IMR-90 (cell line): ENCODE results near the gene RXFP4. TPM values are rescaled to one million over a fixed set of nuclear protein-coding genes. Genes with fewer than 3 reads are reported as not detected.
A peak's percentile ranks its signal among the peaks of the same experiment; 100 is the strongest.

Source experiments
- ATAC-seq: fragments of 200-7000 bp; cut with Tn5 transposase; 2 replicates; pipeline ENCODE4 v1.9.1; 2020; ENCODE audit warnings: low read depth, mild to moderate bottlenecking, moderate library complexity
- BruUV-seq: library from RNA; stranded (reverse); fragments of 400-500 nt; replicated peaks from 2 replicates; lab custom pipeline; 2021; lab: Mats Ljungman, UMichigan
- CTCF ChIA-PET: fragments of 300-600 bp; formaldehyde crosslinking; extraction: SDS; loops from one replicate; lab custom pipeline; 2021; ENCODE audit warnings: antibody characterized with exemption; lab: Yijun Ruan, JAX
- POLR2A ChIA-PET: fragments of 300-600 bp; sonication (Branson Sonifier 250); formaldehyde crosslinking; loops from one replicate; lab custom pipeline; 2022; ENCODE audit warnings: antibody characterized with exemption; ENCODE audit not compliant: unreplicated experiment; lab: Charles Lee
- DNase-seq: peaks from one replicate; pipeline ENCODE4 v3.0.0; 2013
- H2AFZ ChIP-seq: replicated peaks from 2 replicates; pipeline ENCODE3; 2013; ENCODE audit warnings: low read length, mild to moderate bottlenecking; ENCODE audit not compliant: poor library complexity
- H2AK5ac ChIP-seq: 2 replicates; pipeline ENCODE4 v1.6.1; 2013; ENCODE audit warnings: low read depth, low read length, inconsistent platforms
- H2AK9ac ChIP-seq: replicated peaks from 2 replicates; pipeline ENCODE3; 2013; ENCODE audit warnings: mild to moderate bottlenecking, low read depth, low read length, moderate library complexity; ENCODE audit not compliant: poor library complexity
- H2BK120ac ChIP-seq: 2 replicates; pipeline ENCODE4 v1.6.1; 2013; ENCODE audit warnings: low read depth, low read length, inconsistent platforms
- H2BK15ac ChIP-seq: 3 replicates; pipeline ENCODE4 v1.6.1; 2013; ENCODE audit warnings: low read depth, low read length, inconsistent platforms
- H2BK20ac ChIP-seq: 2 replicates; pipeline ENCODE4 v1.6.1; 2013; ENCODE audit warnings: low read depth, mild to moderate bottlenecking, inconsistent platforms, low read length, moderate library complexity
- H2BK5ac ChIP-seq: 2 replicates; pipeline ENCODE4 v1.6.1; 2013; ENCODE audit warnings: mild to moderate bottlenecking, low read depth, low read length, inconsistent platforms; ENCODE audit not compliant: poor library complexity, severe bottlenecking
- H3K14ac ChIP-seq: replicated peaks from 2 replicates; pipeline ENCODE4 v1.6.1; 2013; ENCODE audit warnings: low read depth, low read length, inconsistent platforms
- H3K18ac ChIP-seq: 2 replicates; pipeline ENCODE4 v1.6.1; 2013; ENCODE audit warnings: low read depth, low read length, control low read depth
- H3K23ac ChIP-seq: 2 replicates; pipeline ENCODE4 v1.6.1; 2013; ENCODE audit warnings: low read depth, low read length, inconsistent platforms
- H3K27ac ChIP-seq: 2 replicates; pipeline ENCODE4 v1.5.1; 2013; ENCODE audit warnings: mild to moderate bottlenecking, control low read depth, low read length; ENCODE audit not compliant: insufficient read depth
- H3K27me3 ChIP-seq: 2 replicates; pipeline ENCODE4 v1.6.1; 2013; ENCODE audit warnings: low read length; ENCODE audit not compliant: control insufficient read depth, insufficient read depth
- H3K36me3 ChIP-seq: 2 replicates; pipeline ENCODE4 v1.6.1; 2013; ENCODE audit warnings: low read length, mixed read lengths; ENCODE audit not compliant: control insufficient read depth, insufficient read depth
- H3K4ac ChIP-seq: 2 replicates; pipeline ENCODE4 v1.6.1; 2013; ENCODE audit warnings: low read depth, low read length, inconsistent platforms
- H3K4me1 ChIP-seq: 2 replicates; pipeline ENCODE4 v1.6.1; 2013; ENCODE audit warnings: low read length, mixed read lengths; ENCODE audit not compliant: control insufficient read depth, insufficient read depth
- H3K4me2 ChIP-seq: 2 replicates; pipeline ENCODE4 v1.6.1; 2013; ENCODE audit warnings: low read depth, mild to moderate bottlenecking, control low read depth, low read length, moderate library complexity
- H3K4me3 ChIP-seq: 2 replicates; pipeline ENCODE4 v1.5.1; 2013; ENCODE audit warnings: low read depth, mild to moderate bottlenecking, control low read depth, low read length, moderate library complexity; ENCODE audit not compliant: insufficient read depth
- H3K56ac ChIP-seq: 2 replicates; pipeline ENCODE4 v1.6.1; 2013; ENCODE audit warnings: low read length, inconsistent platforms; ENCODE audit not compliant: insufficient read depth; ENCODE audit errors: extremely low read depth
- H3K79me1 ChIP-seq, 2 experiments: 2 replicates each; pipeline ENCODE4 v1.6.1; 2013; ENCODE audit warnings: low read length in 2 of 2, inconsistent platforms in 1 of 2, low read depth in 1 of 2
- H3K9ac ChIP-seq: 2 replicates; pipeline ENCODE4 v1.6.1; 2013; ENCODE audit warnings: low read depth, low read length, control low read depth
- H3K9me1 ChIP-seq: 2 replicates; pipeline ENCODE4 v1.6.1; 2013; ENCODE audit warnings: low read length, inconsistent platforms; ENCODE audit not compliant: insufficient read depth
- H3K9me3 ChIP-seq: 2 replicates; pipeline ENCODE4 v1.6.1; 2013; ENCODE audit warnings: low read length; ENCODE audit not compliant: control insufficient read depth, insufficient read depth
- H4K20me1 ChIP-seq: 2 replicates; pipeline ENCODE4 v1.6.1; 2013; ENCODE audit warnings: low read length, inconsistent platforms; ENCODE audit not compliant: insufficient read depth
- H4K5ac ChIP-seq: 2 replicates; pipeline ENCODE4 v1.6.1; 2013; ENCODE audit warnings: mild to moderate bottlenecking, low read depth, low read length, control low read depth
- H4K8ac ChIP-seq, 2 experiments: 2 replicates each; pipeline ENCODE4 v1.6.1; 2013; ENCODE audit warnings: low read depth in 2 of 2, low read length in 2 of 2, control low read depth in 1 of 2, inconsistent platforms in 1 of 2
- H4K91ac ChIP-seq: 2 replicates; pipeline ENCODE4 v1.6.1; 2013; ENCODE audit warnings: low read depth, low read length, inconsistent platforms; ENCODE audit not compliant: insufficient read depth
- BHLHE40 ChIP-seq: fragments of 150-350 bp; IDR thresholded peaks from 2 replicates; pipeline ENCODE4 v1.6.1; 2016; ENCODE audit warnings: mild to moderate bottlenecking, low read depth, low read length
- CEBPB ChIP-seq: IDR thresholded peaks from 2 replicates; pipeline ENCODE4 v1.6.1; 2012; ENCODE audit warnings: low read depth, low read length, improper control_type of control experiment
- CHD1 ChIP-seq: IDR thresholded peaks from 2 replicates; pipeline ENCODE4 v1.6.1; 2012; ENCODE audit warnings: low read depth, low read length, improper control_type of control experiment
- CTCF ChIP-seq: conservative IDR thresholded peaks from 2 replicates; pipeline ENCODE4 v1.5.1; 2012; ENCODE audit warnings: mild to moderate bottlenecking, low read depth, low read length, improper control_type of control experiment
- ELK1 ChIP-seq: fragments of 150-350 bp; IDR thresholded peaks from 2 replicates; pipeline ENCODE4 v1.6.1; 2016; ENCODE audit warnings: low read depth, mild to moderate bottlenecking, low read length, moderate library complexity, borderline replicate concordance
- MAFK ChIP-seq: IDR thresholded peaks from 2 replicates; pipeline ENCODE4 v1.6.1; 2012; ENCODE audit warnings: low read depth, low read length, improper control_type of control experiment
- MAZ ChIP-seq: IDR thresholded peaks from 2 replicates; pipeline ENCODE4 v1.6.1; 2012; ENCODE audit warnings: low read depth, mild to moderate bottlenecking, low read length, improper control_type of control experiment, moderate library complexity, borderline replicate concordance
- NFE2L2 ChIP-seq: fragments of 150-350 bp; IDR thresholded peaks from 2 replicates; pipeline ENCODE4 v1.6.1; 2016; ENCODE audit warnings: low read depth, mild to moderate bottlenecking, low read length
- POLR2A ChIP-seq: IDR thresholded peaks from 2 replicates; pipeline ENCODE4 v1.6.1; 2012; ENCODE audit warnings: mild to moderate bottlenecking, low read depth, low read length
- RAD21 ChIP-seq: IDR thresholded peaks from 2 replicates; pipeline ENCODE4 v1.6.1; 2012; ENCODE audit warnings: low read length, improper control_type of control experiment
- RCOR1 ChIP-seq: IDR thresholded peaks from 2 replicates; pipeline ENCODE4 v1.6.1; 2012; ENCODE audit warnings: mild to moderate bottlenecking, low read length, improper control_type of control experiment; ENCODE audit not compliant: insufficient replicate concordance
- RFX5 ChIP-seq: IDR thresholded peaks from 2 replicates; pipeline ENCODE4 v1.8.0; 2012; ENCODE audit warnings: low read depth, mild to moderate bottlenecking, low read length, moderate library complexity
- SMC3 ChIP-seq: fragments of 150-350 bp; IDR thresholded peaks from 2 replicates; pipeline ENCODE4 v1.6.1; 2016; ENCODE audit warnings: low read depth, mild to moderate bottlenecking, antibody characterized with exemption, low read length, moderate library complexity
- WGBS, 2 experiments: methylation state at CpG; one replicate each; pipeline versions ENCODE4 v1.1.5 to v1.1.7; 2013; ENCODE audit warnings: missing lambda C conversion rate in 2 of 2; ENCODE audit not compliant: insufficient read length in 1 of 2; ENCODE audit errors: extremely low coverage in 2 of 2; 5-methylcytosine and 5-hydroxymethylcytosine counted together
- dilution Hi-C: fragments of 300-500 bp; cut with HindIII; formaldehyde crosslinking; loops from one replicate; pipeline ENCODE4 v1.14.3; 2018; ENCODE audit warnings: low sequenced_read_pairs; ENCODE audit not compliant: unreplicated experiment
- in situ Hi-C: fragments of 300-500 bp; cut with MboI; formaldehyde crosslinking; loops from 3 replicates; pipeline ENCODE4 v1.14.3; 2019; ENCODE audit warnings: low sequenced_read_pairs, inconsistent platforms, mixed read lengths
- intact Hi-C: fragments of 100-400 bp; cut with micrococcal nuclease; formaldehyde crosslinking; loops from 2 replicates; pipeline ENCODE4 v1.10.0; 2022
- polyA plus RNA-seq, 3 experiments: library from polyadenylated mRNA; depleted of rRNA; stranded (reverse); fragments of >200 nt; gene quantifications; 2 replicates each; pipeline ENCODE4 v1.2.3, GENCODE V29; 2012; ENCODE audit warnings: low replicate concordance in 1 of 3
- total RNA-seq: library from RNA; depleted of rRNA; stranded (reverse); fragments of >200 nt; gene quantifications from 2 replicates; pipeline ENCODE4 v1.2.3, GENCODE V29; 2012

The RXFP4 gene
- total and polyA plus RNA-seq, 2 of the 4 experiments (the other 2 are of a cell fraction): not detected

DNA sequence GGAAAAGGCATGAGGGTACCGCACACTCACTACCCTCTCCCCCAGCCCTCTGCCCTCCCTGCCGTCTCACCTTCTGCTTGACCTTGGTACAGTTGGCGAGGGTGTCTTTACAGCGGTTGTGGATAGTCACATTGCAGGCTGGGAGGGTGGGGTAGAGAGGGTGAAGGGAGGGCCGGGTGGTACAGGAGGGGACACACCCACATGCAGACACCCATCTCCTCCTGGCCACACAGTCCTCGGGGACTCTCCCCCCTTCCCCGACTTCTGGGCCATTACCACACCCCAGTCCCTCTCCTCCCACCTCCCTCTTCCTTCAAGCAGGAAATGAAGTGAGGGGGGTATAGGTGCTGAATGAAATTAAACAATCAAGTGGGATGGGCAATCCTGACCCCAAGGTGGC lies 25.3 kb downstream of the RXFP4 start:
- in situ Hi-C loops: no loop called here
- CTCF ChIA-PET: interaction anchor here (1.0 kb wide), 1 partner anchor 23 kb away, joined by 4 read pairs; no protein-coding TSS in a partner anchor
- BruUV-seq: no TSS peak

More for the DNA sequence above, 25.3 kb downstream of the RXFP4 start:
- intact Hi-C loops (no loop called here), dilution Hi-C loops (no loop called here)
- no peak overlapping the region for H3K18ac ChIP-seq
- H2BK20ac ChIP-seq: no peak overlapping the region; the same call in 1 of the 2 replicates
- no CpG with 5 or more reads among the region's 7 CpGs for WGBS, 2 experiments
- POLR2A ChIA-PET: no interaction called here
- no peak overlapping the region for H2AK5ac ChIP-seq
- no peak overlapping the region for H3K14ac ChIP-seq
- peaks cover 70% of the 10 kb centered on the region for H3K36me3 ChIP-seq
- H4K91ac ChIP-seq: no peak overlapping the region
- no peaks in the 10 kb centered on the region for H3K9me3 ChIP-seq
- H2BK15ac ChIP-seq: no peak overlapping the region
- H3K27me3 ChIP-seq: no peaks in the 10 kb centered on the region
- H3K4me2 ChIP-seq: no peak overlapping the region
- no peak overlapping the region for H3K23ac ChIP-seq
- peaks cover 37 to 82% of the 10 kb centered on the region in 2 experiments for H3K79me1 ChIP-seq
- TF ChIP-seq RCOR1: no peak
- TF ChIP-seq RAD21: no peak
- TF ChIP-seq MAFK: no peak
- no peak for TF ChIP-seq BHLHE40
- TF ChIP-seq CHD1: no peak
- TF ChIP-seq ELK1: no peak
- TF ChIP-seq CEBPB: no peak
- no peak for TF ChIP-seq MAZ
- TF ChIP-seq NFE2L2: no peak
- no peak for TF ChIP-seq RFX5
- TF ChIP-seq POLR2A: no peak
- no peak for TF ChIP-seq CTCF
- TF ChIP-seq SMC3: no peak
- H3K4me3 ChIP-seq: no peak overlapping the region
- H3K56ac ChIP-seq: no peak overlapping the region
- no peak overlapping the region for H4K5ac ChIP-seq
- no peak for ATAC-seq
- no peak overlapping the region for H2BK5ac ChIP-seq
- peaks cover 47% of the 10 kb centered on the region for H3K4me1 ChIP-seq
- H3K9ac ChIP-seq: no peak overlapping the region
- no peak overlapping the region for H4K8ac ChIP-seq
- peaks cover 40% of the 10 kb centered on the region for H3K9me1 ChIP-seq
- no peak for DNase-seq
- no peak overlapping the region for H2AFZ ChIP-seq
- no peak overlapping the region for H2BK120ac ChIP-seq
- H4K20me1 ChIP-seq: peaks cover 88% of the 10 kb centered on the region
- H3K4ac ChIP-seq: no peak overlapping the region
- no peak overlapping the region for H2AK9ac ChIP-seq
- H3K27ac ChIP-seq: peak overlapping the region; percentile 22; the same call in 1 of the 2 replicates
